Neural cell (in vitro differentiated cells): ENCODE results near the gene TK1. TPM values are rescaled to one million over a fixed set of nuclear protein-coding genes. Genes with fewer than 3 reads are reported as not detected.

Experiments used
- H2AFZ ChIP-seq: fragments of 200-600, 300-800 bp; sonication (generic), shearing (Covaris generic); 2 replicates; pipeline ENCODE4 v1.6.0; 2014; ENCODE audit warnings: low read depth, mild to moderate bottlenecking, antibody characterized with exemption, low read length, moderate library complexity
- H3F3A ChIP-seq: fragments of 200-600 bp; shearing (Covaris generic); 2 replicates; pipeline ENCODE4 v1.6.1; 2016; ENCODE audit warnings: mild to moderate bottlenecking, moderate library complexity, mixed read lengths, antibody characterized with exemption, low read length; ENCODE audit not compliant: insufficient read depth, poor library complexity, severe bottlenecking
- H3K27ac ChIP-seq: fragments of 200-600, 300-800 bp; sonication (generic), shearing (Covaris generic); 2 replicates; pipeline ENCODE4 v1.5.1; 2014; ENCODE audit warnings: mild to moderate bottlenecking, low read length, moderate library complexity
- H3K27me3 ChIP-seq: fragments of 300-800, 200-600 bp; sonication (generic), shearing (Covaris generic); 2 replicates; pipeline ENCODE4 v1.6.0; 2014; ENCODE audit warnings: mild to moderate bottlenecking, low read depth, low read length, moderate library complexity; ENCODE audit not compliant: insufficient read depth
- H3K36me3 ChIP-seq: fragments of 300-800, 200-600 bp; sonication (generic), shearing (Covaris generic); 2 replicates; pipeline ENCODE4 v1.5.1; 2014; ENCODE audit warnings: mild to moderate bottlenecking, antibody characterized with exemption, low read length, moderate library complexity; ENCODE audit not compliant: insufficient read depth
- H3K4me2 ChIP-seq: fragments of 300-800, 200-600 bp; sonication (generic), shearing (Covaris generic); 2 replicates; pipeline ENCODE4 v1.6.0; 2014; ENCODE audit warnings: mild to moderate bottlenecking, low read length
- H3K4me3 ChIP-seq: fragments of 300-800, 200-600 bp; sonication (generic), shearing (Covaris generic); 2 replicates; pipeline ENCODE4 v1.5.1; 2014; ENCODE audit warnings: mild to moderate bottlenecking, low read length, moderate library complexity
- H3K79me2 ChIP-seq: fragments of 200-600 bp; shearing (Covaris generic); replicated peaks from 2 replicates; pipeline ENCODE4 v1.6.0; 2014; ENCODE audit warnings: mild to moderate bottlenecking, low read length, moderate library complexity; ENCODE audit not compliant: insufficient read depth
- H3K9ac ChIP-seq: fragments of 300-800, 200-600 bp; sonication (generic), shearing (Covaris generic); 2 replicates; pipeline ENCODE4 v1.6.1; 2016; ENCODE audit warnings: mild to moderate bottlenecking, low read length, mixed read lengths
- H3K9me2 ChIP-seq: fragments of 200-600 bp; shearing (Covaris generic); 2 replicates; pipeline ENCODE4 v1.6.1; 2016; ENCODE audit warnings: mild to moderate bottlenecking, low read length, mixed read lengths; ENCODE audit not compliant: insufficient read depth
- H3K9me3 ChIP-seq: fragments of 200-600, 300-800 bp; sonication (generic), shearing (Covaris generic); 2 replicates; pipeline ENCODE4 v1.6.1; 2016; ENCODE audit warnings: mild to moderate bottlenecking, mixed run types, low read length, moderate library complexity, mixed read lengths
- H4K20me1 ChIP-seq: fragments of 200-600 bp; shearing (Covaris generic); 2 replicates; pipeline ENCODE4 v1.6.1; 2016; ENCODE audit warnings: mild to moderate bottlenecking, mixed run types; ENCODE audit not compliant: insufficient read depth
- CTCF ChIP-seq: fragments of 450-650 bp; IDR thresholded peaks from 2 replicates; pipeline ENCODE4 v1.5.1; 2014; ENCODE audit warnings: antibody characterized with exemption, mild to moderate bottlenecking, moderate library complexity; ENCODE audit not compliant: poor library complexity, severe bottlenecking
- EP300 ChIP-seq: fragments of 450-650 bp; conservative IDR thresholded peaks from 2 replicates; pipeline ENCODE4 v1.6.1; 2014; ENCODE audit warnings: antibody characterized with exemption, mild to moderate bottlenecking, moderate library complexity; ENCODE audit not compliant: poor library complexity, severe bottlenecking
- EZH2 ChIP-seq: fragments of 200-600, 300-800 bp; shearing (Covaris generic), sonication (generic); IDR thresholded peaks from 2 replicates; pipeline ENCODE4 v1.6.1; 2014; ENCODE audit warnings: antibody characterized with exemption, low read length, borderline replicate concordance, mild to moderate bottlenecking; ENCODE audit not compliant: insufficient read depth, poor library complexity, severe bottlenecking
- MXI1 ChIP-seq: fragments of 450-650 bp; conservative IDR thresholded peaks from 2 replicates; pipeline ENCODE4 v1.6.1; 2014; ENCODE audit warnings: antibody characterized with exemption, mild to moderate bottlenecking; ENCODE audit not compliant: poor library complexity, severe bottlenecking
- POLR2AphosphoS5 ChIP-seq: IDR thresholded peaks from 2 replicates; pipeline ENCODE4 v1.6.1; 2012
- RAD21 ChIP-seq: fragments of 450-650 bp; conservative IDR thresholded peaks from 2 replicates; pipeline ENCODE4 v1.6.1; 2014; ENCODE audit warnings: antibody characterized with exemption, mild to moderate bottlenecking, moderate library complexity
- REST ChIP-seq: IDR thresholded peaks from 2 replicates; pipeline ENCODE4 v1.6.1; 2012; ENCODE audit warnings: borderline replicate concordance
- SMC3 ChIP-seq: fragments of 450-650 bp; conservative IDR thresholded peaks from 2 replicates; pipeline ENCODE4 v1.6.1; 2014; ENCODE audit warnings: antibody characterized with exemption, mild to moderate bottlenecking, moderate library complexity; ENCODE audit not compliant: poor library complexity
- TAF1 ChIP-seq: IDR thresholded peaks from 2 replicates; pipeline ENCODE4 v1.6.1; 2012; ENCODE audit warnings: low read depth
- polyA plus RNA-seq: library from polyadenylated mRNA; depleted of rRNA; stranded (reverse); fragments of >200 nt; gene quantifications from 2 replicates; pipeline ENCODE4 v1.2.3, GENCODE V29; 2014

Gene TK1
- polyA plus RNA-seq, 1 donor from 2014 or later: 1.1 TPM

GRCh38 chr17:78126895-78127238 is 60.0 kb downstream of the TK1 start:
- Histone ChIP-seq H3K4me3 (no peak overlapping the region), H3K4me2 (no peak overlapping the region), H2AFZ (no peak overlapping the region), H3K9me2 (no peaks in the 10 kb centered on the region), H3K27me3 (peaks cover 43% of the 10 kb centered on the region), H3F3A (no peaks in the 10 kb centered on the region), H3K79me2 (no peaks in the 10 kb centered on the region), H3K36me3 (no peaks in the 10 kb centered on the region), H3K9me3 (no peaks in the 10 kb centered on the region), H3K9ac (no peak overlapping the region), H3K27ac (no peak overlapping the region), H4K20me1 (no peaks in the 10 kb centered on the region)
- TF ChIP-seq POLR2AphosphoS5: no peak

DNA sequence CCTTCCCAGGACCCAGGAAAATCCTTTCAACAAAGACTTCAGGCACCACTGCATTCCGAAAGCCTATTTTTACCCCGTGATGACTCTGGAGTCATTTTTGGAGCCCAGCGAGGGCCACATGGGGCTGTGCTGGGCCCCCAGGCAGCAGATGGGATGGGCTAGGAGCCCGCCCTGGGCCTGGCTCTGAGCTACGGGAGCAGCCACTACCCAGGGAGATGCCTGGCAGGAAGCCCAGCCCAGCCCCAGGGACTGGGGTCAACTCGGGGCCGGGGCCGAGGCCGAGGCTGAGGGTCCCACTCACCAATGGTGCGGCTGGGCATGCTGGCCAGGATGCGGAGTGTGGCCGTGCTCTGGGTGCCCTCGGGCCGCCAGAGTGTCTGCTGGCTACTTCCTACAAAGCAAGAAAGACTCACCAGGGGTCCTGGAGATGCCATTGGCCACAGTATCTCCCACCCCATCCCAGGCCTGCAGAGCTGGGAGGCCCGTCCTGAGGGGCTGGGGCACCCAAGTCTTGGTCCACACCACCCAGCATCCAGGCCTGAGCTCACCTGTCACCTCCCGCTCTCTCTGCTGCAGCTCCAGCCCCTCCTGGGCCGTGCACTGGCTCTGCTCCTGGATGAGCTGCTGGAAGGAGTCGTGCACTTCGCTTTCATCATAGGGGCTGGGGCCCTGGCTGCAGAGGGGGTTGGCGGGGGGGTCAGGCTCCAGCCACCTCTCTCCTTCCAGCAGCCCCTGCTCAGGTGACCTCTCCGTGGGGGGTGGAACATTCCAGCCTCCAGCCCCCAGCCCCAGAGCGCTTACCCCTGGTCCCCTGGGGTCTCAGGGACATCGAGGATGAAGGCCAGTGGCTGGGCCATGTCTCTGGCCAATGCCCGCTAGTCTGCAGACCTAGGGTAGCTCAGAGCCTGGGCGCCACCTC is 60.6 kb downstream of the TK1 start:
- H3K27ac ChIP-seq: no peak overlapping the region

More for the DNA sequence above, 60.6 kb downstream of the TK1 start:
- Histone ChIP-seq H3K27me3 (peaks cover 37% of the 10 kb centered on the region), H3K4me3 (no peak overlapping the region), H4K20me1 (no peaks in the 10 kb centered on the region), H3K9ac (no peak overlapping the region), H3K9me3 (no peaks in the 10 kb centered on the region), H2AFZ (no peak overlapping the region), H3K9me2 (no peaks in the 10 kb centered on the region), H3K36me3 (no peaks in the 10 kb centered on the region), H3K79me2 (no peaks in the 10 kb centered on the region), H3F3A (no peaks in the 10 kb centered on the region), H3K4me2 (no peak overlapping the region)
- no peak for TF ChIP-seq TAF1
- TF ChIP-seq RAD21: no peak
- TF ChIP-seq CTCF: no peak
- TF ChIP-seq POLR2AphosphoS5: no peak
- no peak for TF ChIP-seq EZH2
- TF ChIP-seq EP300: no peak
- TF ChIP-seq MXI1: no peak
- no peak for TF ChIP-seq REST
- no peak for TF ChIP-seq SMC3
